Measurements from ENCODE around the gene PIF1. TPM values are rescaled to one million over a fixed set of nuclear protein-coding genes. Genes with fewer than 3 reads are reported as not detected.

PIF1 gene
- total RNA-seq, 1 experiment from 2014 or later: 34.9 TPM

DNA sequence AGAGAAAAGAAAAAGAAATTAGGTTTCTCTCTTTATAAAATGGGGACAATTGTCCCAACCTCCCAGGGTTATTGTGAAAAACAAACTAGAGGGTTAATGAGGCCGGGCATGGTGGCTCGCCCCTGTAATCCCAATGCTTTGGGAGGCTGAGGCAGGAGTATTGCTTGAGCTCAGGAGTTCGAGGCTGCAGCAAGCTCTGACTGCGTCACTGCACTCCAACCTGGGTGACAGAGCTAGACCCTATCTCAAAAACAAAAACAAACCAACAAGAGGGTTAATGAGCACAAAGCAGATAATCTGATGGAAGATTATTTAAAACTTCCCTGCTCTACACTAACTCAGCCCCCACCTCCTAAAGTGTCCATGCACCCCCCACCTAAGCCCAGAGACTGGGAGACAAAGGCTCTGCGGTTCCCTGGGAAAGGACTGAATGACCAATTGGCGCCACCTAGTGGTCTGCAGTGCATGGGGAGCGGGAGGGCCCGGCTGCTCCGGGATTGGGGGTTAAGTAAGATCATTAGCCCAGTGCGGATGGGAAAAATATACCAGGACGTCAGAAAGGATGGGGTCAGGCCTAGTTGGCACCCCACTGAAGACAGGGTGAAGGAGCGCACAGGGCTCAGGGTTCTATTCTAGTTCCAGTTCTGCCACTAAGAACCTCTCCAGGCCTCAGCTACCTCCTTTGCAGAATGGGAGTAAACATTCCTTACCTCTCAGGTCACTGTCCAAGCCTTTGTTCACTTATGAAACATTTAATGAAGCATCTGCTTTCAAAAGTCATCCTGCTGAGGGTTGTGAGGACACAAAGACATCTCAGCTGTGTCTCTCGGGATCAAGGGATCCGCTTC is 15.6 kb downstream of the PIF1 start:
- RAD21 ChIA-PET (ENCODE audit: low non-redundant PET in 1 of 2, low total read pairs in 2 of 2, uncharacterized antibody in 2 of 2, unreplicated experiment in 2 of 2): interaction anchor here (0.6 to 1.3 kb wide), 5 partner anchors 53 to 79 kb away, joined by 3 to 7 read pairs (median 3); no protein-coding TSS in a partner anchor

More for the DNA sequence above, 15.6 kb downstream of the PIF1 start:
- peak; percentile 57 for DNase-seq (ENCODE audit: low read depth, low spot score)
- peaks cover 0 to 4% of the 10 kb centered on the region in 2 experiments; a peak in 2 of 4 replicates for H3K4me1 ChIP-seq (ENCODE audit: control insufficient read depth in 1 of 2, insufficient read depth in 2 of 2, low read length in 2 of 2)
- intact Hi-C loops (cut with micrococcal nuclease): loop anchor here (1.0 kb wide), 1 partner anchor 79 kb away; no protein-coding TSS in a partner anchor
- ChIA-PET CTCF (interaction anchor here (0.8 to 4.0 kb wide), 9 partner anchors 8 to 82 kb away, joined by 3 to 73 read pairs (median 5); no protein-coding TSS in a partner anchor), POLR2A (interaction anchor here (1.9 kb wide), 1 partner anchor 16 kb away, joined by 6 read pairs; the partner anchor contains the start of gene PIF1)
- H3K27me3 ChIP-seq (ENCODE audit: insufficient read depth, low read length): no peaks in the 10 kb centered on the region
- no peaks in the 10 kb centered on the region for H3K79me2 ChIP-seq (ENCODE audit: insufficient read depth, low read length)
- H4K20me1 ChIP-seq (ENCODE audit: insufficient read depth): no peaks in the 10 kb centered on the region
- TF ChIP-seq EGR1 (IDR thresholded peaks at IDR 0.05; ENCODE audit: low read depth) (no peak), POLR2A (IDR thresholded peaks at IDR 0.05; ENCODE audit: borderline replicate concordance, extremely low read depth, insufficient read depth, insufficient read length) (no peak), RAD21 (IDR thresholded peaks at IDR 0.05; ENCODE audit: low read depth) (peak; percentile 95)
- TF ChIP-seq, protein P1, sequence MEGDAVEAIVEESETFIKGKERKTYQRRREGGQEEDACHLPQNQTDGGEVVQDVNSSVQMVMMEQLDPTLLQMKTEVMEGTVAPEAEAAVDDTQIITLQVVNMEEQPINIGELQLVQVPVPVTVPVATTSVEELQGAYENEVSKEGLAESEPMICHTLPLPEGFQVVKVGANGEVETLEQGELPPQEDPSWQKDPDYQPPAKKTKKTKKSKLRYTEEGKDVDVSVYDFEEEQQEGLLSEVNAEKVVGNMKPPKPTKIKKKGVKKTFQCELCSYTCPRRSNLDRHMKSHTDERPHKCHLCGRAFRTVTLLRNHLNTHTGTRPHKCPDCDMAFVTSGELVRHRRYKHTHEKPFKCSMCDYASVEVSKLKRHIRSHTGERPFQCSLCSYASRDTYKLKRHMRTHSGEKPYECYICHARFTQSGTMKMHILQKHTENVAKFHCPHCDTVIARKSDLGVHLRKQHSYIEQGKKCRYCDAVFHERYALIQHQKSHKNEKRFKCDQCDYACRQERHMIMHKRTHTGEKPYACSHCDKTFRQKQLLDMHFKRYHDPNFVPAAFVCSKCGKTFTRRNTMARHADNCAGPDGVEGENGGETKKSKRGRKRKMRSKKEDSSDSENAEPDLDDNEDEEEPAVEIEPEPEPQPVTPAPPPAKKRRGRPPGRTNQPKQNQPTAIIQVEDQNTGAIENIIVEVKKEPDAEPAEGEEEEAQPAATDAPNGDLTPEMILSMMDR (IDR thresholded peaks at IDR 0.05 in 2 of 3, conservative IDR thresholded peaks at IDR 0.05 in 1 of 3; ENCODE audit: borderline replicate concordance in 1 of 3, insufficient read depth in 1 of 3, low read depth in 2 of 3, low read length in 2 of 3): peak; percentile 91 to 98 (median 97)
- no TSS peak for BruUV-seq (replicated peaks)
- H3K36me3 ChIP-seq (ENCODE audit: control insufficient read depth in 1 of 2, insufficient read depth in 2 of 2, low read length in 2 of 2): no peaks in the 10 kb centered on the region
- ATAC-seq: peak; percentile 96
- H3K27ac ChIP-seq (ENCODE audit: low read depth, low read length): no peak overlapping the region
- no peak overlapping the region for H3K4me3 ChIP-seq (replicated peaks in 1 of 2; ENCODE audit: low read depth in 1 of 2, low read length in 2 of 2)
- no peaks in the 10 kb centered on the region for H3K9me3 ChIP-seq (ENCODE audit: control insufficient read depth in 1 of 2, insufficient read depth in 1 of 2, low read depth in 1 of 2, low read length in 2 of 2)
- H2AFZ ChIP-seq (ENCODE audit: low read depth, low read length, poor library complexity, severe bottlenecking): peak overlapping the region; percentile 71
- H3K9ac ChIP-seq (ENCODE audit: low read length): no peak overlapping the region
- H3K9me2 ChIP-seq (ENCODE audit: insufficient read depth): no peaks in the 10 kb centered on the region
- no peak overlapping the region for H3K4me2 ChIP-seq (ENCODE audit: low read length)

All from HCT116 (cell line).